IPS-15b (cell line): ENCODE data around the gene WT1.
"Not testable (repeated sequence)": the region's sequence is repeated elsewhere in the genome, so short reads cannot be mapped to it uniquely, and the experiment has no call there.

ENCODE experiments used
- H3K27me3 ChIP-seq: one replicate; pipeline ENCODE4 v1.6.1; 2013; ENCODE audit warnings: low read length; ENCODE audit not compliant: control insufficient read depth, insufficient read depth
- H3K36me3 ChIP-seq: one replicate; pipeline ENCODE4 v1.6.1; 2013; ENCODE audit warnings: low read length; ENCODE audit not compliant: control insufficient read depth, insufficient read depth
- H3K4me1 ChIP-seq: one replicate; pipeline ENCODE4 v1.6.1; 2013; ENCODE audit warnings: mild to moderate bottlenecking, low read length; ENCODE audit not compliant: control insufficient read depth, insufficient read depth
- H3K4me3 ChIP-seq: one replicate; pipeline ENCODE4 v1.5.1; 2013; ENCODE audit warnings: low read depth, low read length
- H3K9ac ChIP-seq: one replicate; pipeline ENCODE4 v1.6.1; 2013; ENCODE audit warnings: low read depth, mild to moderate bottlenecking, low read length
- H3K9me3 ChIP-seq: one replicate; pipeline ENCODE4 v1.6.1; 2013; ENCODE audit warnings: mild to moderate bottlenecking, low read length; ENCODE audit not compliant: control insufficient read depth, insufficient read depth

Gene WT1

DNA sequence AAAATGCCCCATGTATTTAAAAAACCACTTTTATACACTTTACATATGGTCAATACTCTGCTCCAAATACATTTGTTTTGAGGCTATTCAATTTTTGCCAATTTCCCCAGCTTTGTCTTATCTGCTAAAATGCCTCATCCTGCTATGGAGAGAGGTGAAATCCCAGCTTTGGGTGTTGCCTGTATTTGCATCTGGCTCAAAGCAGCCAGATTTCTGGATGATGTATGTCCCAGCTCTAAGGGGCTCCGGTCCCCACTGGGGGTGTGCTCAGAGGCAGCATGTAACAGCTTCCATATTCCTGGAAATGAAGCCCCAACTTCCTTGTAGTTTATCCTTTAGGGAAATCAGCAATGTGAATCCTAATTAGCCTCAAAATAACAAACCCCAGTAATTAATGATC, 59.5 kb downstream of the WT1 start:
- Histone ChIP-seq H3K9me3 (no peaks in the 10 kb centered on the region), H3K4me1 (no peaks in the 10 kb centered on the region), H3K9ac (no peak overlapping the region), H3K27me3 (no peaks in the 10 kb centered on the region), H3K36me3 (no peaks in the 10 kb centered on the region), H3K4me3 (no peak overlapping the region)

DNA sequence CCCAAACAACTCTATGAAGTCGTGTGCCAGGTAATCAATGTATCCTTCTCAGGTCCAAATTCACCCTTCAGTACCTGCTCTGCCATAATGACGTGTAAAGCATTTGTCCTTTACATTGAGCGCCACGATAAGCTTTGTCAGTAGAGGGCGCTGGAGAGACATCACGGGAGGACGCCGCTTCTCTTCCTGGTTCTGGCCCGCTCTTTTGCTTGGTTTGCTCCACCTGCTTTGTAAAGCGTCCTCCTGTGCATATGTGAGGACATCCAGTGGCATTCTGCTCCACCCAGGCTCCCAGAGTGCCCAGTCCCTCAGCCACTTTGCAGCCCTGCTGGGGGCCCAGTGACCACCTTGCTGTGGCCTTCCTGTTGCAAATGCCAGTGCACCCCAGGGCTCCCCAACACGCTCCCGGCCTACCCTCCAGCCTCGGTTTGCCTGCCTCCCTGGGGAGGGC, 61.1 kb downstream of the WT1 start:
- Histone ChIP-seq H3K4me3 (no peak overlapping the region), H3K9ac (no peak overlapping the region), H3K27me3 (no peaks in the 10 kb centered on the region), H3K4me1 (no peaks in the 10 kb centered on the region), H3K36me3 (no peaks in the 10 kb centered on the region), H3K9me3 (no peaks in the 10 kb centered on the region)

DNA sequence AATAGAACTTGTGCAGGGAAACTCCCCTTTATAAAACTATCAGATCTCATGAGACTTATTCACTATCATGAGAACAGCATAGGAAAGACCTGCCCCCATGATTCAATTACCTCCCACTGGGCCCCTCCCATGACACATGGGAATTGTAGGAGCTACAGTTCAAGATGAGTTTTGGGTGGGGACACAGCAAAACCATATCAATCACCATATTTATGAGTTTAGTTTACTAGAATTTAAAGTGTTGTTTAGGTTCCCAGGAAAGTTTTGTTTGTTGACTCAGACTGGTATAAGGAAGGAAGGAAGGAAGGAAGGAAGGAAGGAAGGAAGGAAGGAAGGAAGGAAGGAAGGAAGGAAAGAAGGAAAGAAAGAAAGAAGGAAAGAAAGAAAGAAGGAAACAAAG, 65.4 kb downstream of the WT1 start:
- not testable (repeated sequence) for H3K36me3 ChIP-seq, H3K4me1 ChIP-seq, H3K4me3 ChIP-seq, H3K9ac ChIP-seq, H3K27me3 ChIP-seq, H3K9me3 ChIP-seq

DNA sequence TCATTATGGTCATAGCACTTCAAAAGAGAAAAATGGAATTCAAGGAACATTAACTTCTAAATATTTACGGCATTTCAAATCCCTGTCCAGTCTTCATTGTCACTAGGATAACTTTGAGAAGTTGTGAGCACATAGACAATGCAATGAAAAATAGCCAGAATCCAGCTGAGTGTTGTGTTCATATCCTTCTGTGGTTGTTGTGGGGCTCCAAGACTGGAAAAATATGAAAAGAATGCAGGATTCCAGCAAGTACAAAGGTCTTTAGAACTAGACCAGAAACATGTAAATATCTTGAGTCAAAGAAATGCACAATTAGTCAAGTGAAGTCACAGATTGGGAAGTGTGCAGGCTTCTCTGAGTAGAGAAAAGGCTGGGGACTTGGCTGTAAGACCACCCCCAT, 68.7 kb downstream of the WT1 start:
- no peaks in the 10 kb centered on the region for H3K27me3 ChIP-seq
- H3K9ac ChIP-seq, result no peak overlapping the region
- H3K4me3 ChIP-seq, result no peak overlapping the region
- H3K9me3 ChIP-seq, result peaks cover 2% of the 10 kb centered on the region
- H3K36me3 ChIP-seq, result no peaks in the 10 kb centered on the region
- H3K4me1 ChIP-seq, result no peaks in the 10 kb centered on the region

DNA sequence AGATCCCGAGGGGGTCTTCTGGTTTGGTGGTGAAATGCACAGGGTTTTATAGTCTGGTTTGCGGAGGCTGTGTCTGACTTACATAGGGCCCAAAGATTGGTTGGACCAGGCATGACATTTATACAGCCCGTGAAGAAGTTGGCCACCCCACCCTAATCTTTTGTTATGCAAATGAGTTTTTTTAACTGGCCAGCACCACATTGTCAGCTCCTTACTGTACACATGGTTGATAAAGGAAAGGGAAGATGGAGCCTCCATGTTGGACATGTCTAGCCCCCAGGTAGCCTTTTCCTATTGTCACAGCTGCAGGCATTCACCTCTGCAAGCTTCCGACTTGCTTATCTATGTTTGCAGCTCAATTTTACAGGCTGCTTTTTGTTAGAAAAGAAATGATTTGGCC, 70.1 kb downstream of the WT1 start:
- H3K9me3 ChIP-seq, result peaks cover 2% of the 10 kb centered on the region
- no peaks in the 10 kb centered on the region for H3K27me3 ChIP-seq
- H3K36me3 ChIP-seq, result no peaks in the 10 kb centered on the region
- no peaks in the 10 kb centered on the region for H3K4me1 ChIP-seq
- no peak overlapping the region for H3K4me3 ChIP-seq
- no peak overlapping the region for H3K9ac ChIP-seq

DNA sequence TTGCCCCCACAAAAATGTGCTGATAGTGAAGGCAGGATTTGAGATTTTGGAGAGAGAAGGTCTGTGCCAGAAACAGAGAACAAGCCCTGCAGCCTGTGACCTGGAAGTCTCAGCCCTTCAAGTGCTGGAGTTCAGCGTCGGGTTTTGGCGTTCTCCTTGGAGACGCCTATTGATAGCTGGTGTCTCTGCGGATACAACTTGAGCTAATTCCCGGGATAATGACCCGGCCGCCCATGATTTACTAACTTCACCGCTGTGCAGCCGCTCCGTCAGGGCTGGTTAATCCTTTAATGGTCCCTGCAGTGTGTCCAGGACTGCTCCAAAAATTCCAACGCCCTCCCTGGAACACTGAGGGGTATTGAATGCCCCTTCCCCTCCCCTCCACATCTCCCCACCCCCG, 76.6 kb downstream of the WT1 start:
- Histone ChIP-seq H3K4me1 (no peaks in the 10 kb centered on the region), H3K36me3 (no peaks in the 10 kb centered on the region), H3K9me3 (no peaks in the 10 kb centered on the region), H3K4me3 (no peak overlapping the region), H3K9ac (no peak overlapping the region), H3K27me3 (no peaks in the 10 kb centered on the region)

DNA sequence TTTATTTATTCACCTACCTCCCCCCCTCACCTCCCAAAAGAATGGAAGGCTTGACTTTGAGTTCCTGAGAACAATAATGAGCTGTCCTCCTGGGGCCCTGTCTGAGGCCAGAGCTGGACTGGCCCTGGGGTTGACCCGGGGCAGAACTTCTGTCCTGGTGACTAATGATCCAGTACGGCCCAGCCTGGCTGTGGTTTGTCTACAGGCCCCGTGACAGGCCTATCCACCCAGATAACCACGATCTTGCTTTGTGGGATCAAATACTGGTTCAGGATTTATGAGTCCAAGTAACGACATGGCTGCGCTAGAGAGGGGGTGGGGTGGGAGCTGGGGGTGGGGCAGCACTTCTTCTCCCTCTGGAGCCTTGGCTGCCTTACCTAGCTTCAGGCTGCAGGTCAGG, 81.5 kb downstream of the WT1 start:
- H3K4me1 ChIP-seq, result no peaks in the 10 kb centered on the region
- H3K36me3 ChIP-seq, result no peaks in the 10 kb centered on the region
- no peaks in the 10 kb centered on the region for H3K9me3 ChIP-seq
- no peak overlapping the region for H3K9ac ChIP-seq
- H3K27me3 ChIP-seq, result no peaks in the 10 kb centered on the region
- H3K4me3 ChIP-seq, result no peak overlapping the region

DNA sequence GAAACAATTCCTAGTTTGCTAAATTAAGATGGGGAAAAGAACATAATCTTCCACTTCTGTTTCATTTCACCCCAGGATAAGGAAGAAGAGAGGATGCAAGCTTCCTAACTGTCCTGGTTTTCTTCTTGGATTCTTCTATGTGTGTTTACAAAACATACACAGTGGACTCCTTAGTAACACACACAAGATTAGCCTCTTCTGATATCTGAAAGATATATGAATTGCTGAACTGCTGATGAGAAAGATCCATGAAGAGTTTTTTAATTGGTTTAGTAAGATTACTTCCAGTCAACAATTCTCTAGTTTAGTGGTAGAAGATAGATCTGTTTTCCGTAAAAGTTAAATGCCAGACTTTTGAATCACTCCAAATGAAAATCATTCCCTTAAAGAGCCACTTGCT, 86.8 kb downstream of the WT1 start:
- H3K9me3 ChIP-seq, result no peaks in the 10 kb centered on the region
- no peaks in the 10 kb centered on the region for H3K4me1 ChIP-seq
- H3K27me3 ChIP-seq, result no peaks in the 10 kb centered on the region
- no peak overlapping the region for H3K4me3 ChIP-seq
- no peaks in the 10 kb centered on the region for H3K36me3 ChIP-seq
- H3K9ac ChIP-seq, result no peak overlapping the region

DNA sequence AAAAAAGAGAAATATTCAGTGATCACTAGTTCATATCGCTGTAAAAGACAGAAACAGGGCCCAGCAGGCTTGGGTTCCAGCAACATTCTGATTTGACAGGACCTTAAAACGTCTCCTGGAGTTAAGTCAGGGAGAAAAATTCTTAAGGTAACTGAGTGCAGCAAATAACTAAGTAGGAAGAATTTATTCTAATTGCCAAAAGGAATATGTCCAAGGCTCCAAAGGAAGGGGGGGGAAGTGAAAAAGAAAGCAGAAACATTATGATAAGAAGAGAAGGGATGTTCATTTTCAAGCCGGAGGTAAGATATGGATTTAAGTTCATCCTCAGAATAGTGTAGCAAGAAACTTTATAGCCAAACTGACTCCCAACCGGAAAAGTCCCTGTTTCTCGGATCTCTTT, 90.4 kb downstream of the WT1 start:
- H3K4me1 ChIP-seq, result no peaks in the 10 kb centered on the region
- H3K36me3 ChIP-seq, result no peaks in the 10 kb centered on the region
- no peaks in the 10 kb centered on the region for H3K27me3 ChIP-seq
- H3K4me3 ChIP-seq, result no peak overlapping the region
- no peak overlapping the region for H3K9ac ChIP-seq
- H3K9me3 ChIP-seq, result no peaks in the 10 kb centered on the region

DNA sequence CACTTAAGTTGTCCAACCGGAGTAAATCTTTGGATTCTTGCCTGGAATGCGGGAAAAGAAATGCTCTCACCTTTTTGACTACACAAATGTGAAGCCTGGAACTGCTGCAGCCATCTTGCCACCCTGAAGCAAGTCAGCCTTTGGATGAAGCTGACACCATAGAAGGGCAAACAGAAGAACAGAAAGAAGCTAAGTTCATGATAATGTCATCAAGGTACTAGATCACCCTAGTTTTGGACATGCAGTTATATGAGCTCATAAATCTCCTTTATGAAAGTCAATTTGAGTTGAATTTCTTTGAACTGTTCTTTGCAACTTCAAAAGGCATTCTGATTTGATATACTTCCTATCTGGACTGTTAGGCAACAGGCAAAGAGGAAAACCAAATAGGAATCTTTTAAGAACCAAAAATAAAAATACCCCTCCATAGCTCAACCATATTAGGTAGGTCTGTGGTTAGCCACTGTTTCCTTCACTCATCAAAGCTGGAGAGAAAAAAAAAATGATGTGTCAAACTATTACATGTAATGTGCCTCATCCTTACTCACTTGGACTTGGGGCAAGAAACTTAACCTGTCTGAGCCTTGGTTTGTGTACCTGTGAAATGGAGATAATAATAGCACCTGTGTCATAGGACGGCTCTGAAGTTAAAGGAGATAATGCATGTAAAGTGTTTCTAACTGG, 91.9 kb downstream of the WT1 start:
- Histone ChIP-seq H3K9me3 (no peaks in the 10 kb centered on the region), H3K4me3 (no peak overlapping the region), H3K9ac (no peak overlapping the region), H3K36me3 (no peaks in the 10 kb centered on the region), H3K4me1 (no peaks in the 10 kb centered on the region), H3K27me3 (no peaks in the 10 kb centered on the region)

DNA sequence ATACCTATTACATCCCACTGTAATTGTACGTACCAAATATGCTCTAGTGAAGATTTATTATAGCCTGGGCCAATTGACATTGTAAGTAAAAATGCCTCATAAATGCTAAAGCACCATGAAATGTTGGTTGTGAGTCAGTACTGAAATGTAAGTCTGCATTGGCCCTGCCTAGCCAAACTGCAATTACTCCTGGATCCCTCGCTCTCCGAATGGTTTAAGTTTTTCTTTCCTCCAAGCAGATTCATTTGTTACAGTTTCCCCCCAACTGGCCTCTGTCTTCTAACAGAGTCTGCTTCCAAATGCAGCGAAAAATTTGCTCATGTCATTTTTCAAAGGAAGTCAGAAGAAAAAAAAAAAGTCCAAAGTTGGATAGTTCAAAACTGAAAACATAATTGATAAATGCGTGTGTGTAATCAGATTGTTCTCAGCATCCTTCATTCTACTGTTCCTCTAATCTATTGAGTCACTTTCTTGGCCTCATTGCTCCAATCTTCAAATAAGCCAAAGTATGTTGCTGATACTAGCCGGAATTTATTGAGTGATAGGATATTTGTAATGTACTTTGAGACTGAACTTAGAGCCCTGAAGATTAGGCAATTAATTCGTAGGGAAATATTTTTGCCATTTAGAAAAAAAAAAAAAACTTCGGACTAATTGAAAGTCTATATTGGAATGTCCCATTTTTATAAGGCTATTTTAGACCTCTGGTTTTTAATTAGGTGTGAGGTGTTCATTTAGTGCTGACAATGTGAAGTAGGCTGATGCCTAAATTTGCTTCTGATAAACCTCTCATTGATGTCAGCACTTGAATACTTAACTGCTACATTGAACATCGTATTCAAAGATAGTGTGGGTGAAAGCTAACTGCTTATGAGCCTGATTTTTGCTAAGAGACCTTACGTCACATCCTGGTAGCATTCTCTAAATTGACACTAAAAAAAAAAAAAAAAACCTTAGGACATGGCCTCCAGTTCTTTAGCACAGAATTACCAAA, 93.4 kb downstream of the WT1 start:
- Histone ChIP-seq H3K9me3 (no peaks in the 10 kb centered on the region), H3K27me3 (no peaks in the 10 kb centered on the region), H3K36me3 (no peaks in the 10 kb centered on the region)

DNA sequence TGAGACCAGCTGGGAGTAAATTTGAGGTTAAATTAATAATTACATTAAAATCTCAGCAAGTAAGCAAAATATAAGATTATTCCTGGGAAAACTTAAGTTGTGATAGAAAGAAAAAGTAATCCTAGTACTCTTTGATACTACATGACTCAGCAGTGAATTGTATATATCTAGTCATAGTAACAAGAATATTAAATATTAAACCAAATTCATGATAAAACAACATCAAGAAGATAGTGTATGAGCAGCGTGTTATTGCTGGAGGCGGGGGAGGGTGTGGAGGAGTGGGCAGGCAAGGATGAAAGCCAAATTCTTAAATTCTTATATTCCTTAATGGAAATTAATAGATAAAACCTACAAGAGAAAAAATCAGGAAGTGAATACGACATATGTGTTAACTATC, 95.2 kb downstream of the WT1 start:
- H3K9me3 ChIP-seq, result peaks cover 2% of the 10 kb centered on the region
- H3K4me3 ChIP-seq, result no peak overlapping the region
- H3K4me1 ChIP-seq, result no peaks in the 10 kb centered on the region
- H3K9ac ChIP-seq, result no peak overlapping the region
- peaks cover 1% of the 10 kb centered on the region for H3K27me3 ChIP-seq
- H3K36me3 ChIP-seq, result no peaks in the 10 kb centered on the region

More for the DNA sequence above, 93.4 kb downstream of the WT1 start:
- Histone ChIP-seq H3K4me1 (no peaks in the 10 kb centered on the region), H3K4me3 (no peak overlapping the region), H3K9ac (no peak overlapping the region)
